ENCODE measurements around the gene ARSB.

Gene ARSB

GRCh38 chr5:78829811-78830527 lies 155.1 kb downstream of the ARSB start:
- DNase-seq: no peak

GRCh38 chr5:78827725-78828124 lies 157.4 kb downstream of the ARSB start:
- DNase-seq: no peak

- no peak for DNase-seq
Observed at GRCh38 chr5:78824831-78825281, 160.3 kb downstream of the ARSB start.

- no peak for DNase-seq
Observed at GRCh38 chr5:78823196-78823595, 161.9 kb downstream of the ARSB start.

GRCh38 chr5:78821536-78822021 lies 163.5 kb downstream of the ARSB start:
- DNase-seq: no peak

- DNase-seq: no peak
Observed at GRCh38 chr5:78819707-78820106, 165.4 kb downstream of the ARSB start.

GRCh38 chr5:78819166-78819565 lies 165.9 kb downstream of the ARSB start:
- no peak for DNase-seq

- DNase-seq: no peak
Observed at GRCh38 chr5:78816143-78816765, 168.9 kb downstream of the ARSB start.

- no peak for DNase-seq
Observed at GRCh38 chr5:78813906-78814530, 171.1 kb downstream of the ARSB start.

GRCh38 chr5:78813286-78813685 lies 171.8 kb downstream of the ARSB start:
- DNase-seq: no peak

- DNase-seq: no peak
Observed at GRCh38 chr5:78811866-78812265, 173.2 kb downstream of the ARSB start.

- DNase-seq: no peak
Observed at GRCh38 chr5:78811121-78811817, 173.8 kb downstream of the ARSB start.

- no peak for DNase-seq
Observed at GRCh38 chr5:78810098-78810920, 174.8 kb downstream of the ARSB start.

GRCh38 chr5:78809444-78809843 lies 175.7 kb downstream of the ARSB start:
- no peak for DNase-seq

GRCh38 chr5:78808818-78809217 lies 176.3 kb downstream of the ARSB start:
- no peak for DNase-seq

- DNase-seq: no peak
Observed at GRCh38 chr5:78808380-78808779, 176.7 kb downstream of the ARSB start.

GRCh38 chr5:78806544-78806943 lies 178.6 kb downstream of the ARSB start:
- no peak for DNase-seq

- DNase-seq: no peak
Observed at GRCh38 chr5:78805474-78806124, 179.5 kb downstream of the ARSB start.

- DNase-seq: no peak
Observed at GRCh38 chr5:78804995-78805394, 180.1 kb downstream of the ARSB start.

GRCh38 chr5:78803941-78804340 lies 181.2 kb downstream of the ARSB start:
- no peak for DNase-seq

GRCh38 chr5:78803353-78803752 lies 181.8 kb downstream of the ARSB start:
- DNase-seq: no peak

- DNase-seq: no peak
Observed at GRCh38 chr5:78801413-78801812, 183.7 kb downstream of the ARSB start.

All from GF-D8 (cell line).